ENCODE measurements around the gene ASAP3. TPM values are rescaled to one million over a fixed set of nuclear protein-coding genes. Genes with fewer than 3 reads are reported as not detected.

ASAP3 gene
- total and polyA plus RNA-seq, 4 donors = 8.3 to 25.9 (median 16.7) TPM

DNA sequence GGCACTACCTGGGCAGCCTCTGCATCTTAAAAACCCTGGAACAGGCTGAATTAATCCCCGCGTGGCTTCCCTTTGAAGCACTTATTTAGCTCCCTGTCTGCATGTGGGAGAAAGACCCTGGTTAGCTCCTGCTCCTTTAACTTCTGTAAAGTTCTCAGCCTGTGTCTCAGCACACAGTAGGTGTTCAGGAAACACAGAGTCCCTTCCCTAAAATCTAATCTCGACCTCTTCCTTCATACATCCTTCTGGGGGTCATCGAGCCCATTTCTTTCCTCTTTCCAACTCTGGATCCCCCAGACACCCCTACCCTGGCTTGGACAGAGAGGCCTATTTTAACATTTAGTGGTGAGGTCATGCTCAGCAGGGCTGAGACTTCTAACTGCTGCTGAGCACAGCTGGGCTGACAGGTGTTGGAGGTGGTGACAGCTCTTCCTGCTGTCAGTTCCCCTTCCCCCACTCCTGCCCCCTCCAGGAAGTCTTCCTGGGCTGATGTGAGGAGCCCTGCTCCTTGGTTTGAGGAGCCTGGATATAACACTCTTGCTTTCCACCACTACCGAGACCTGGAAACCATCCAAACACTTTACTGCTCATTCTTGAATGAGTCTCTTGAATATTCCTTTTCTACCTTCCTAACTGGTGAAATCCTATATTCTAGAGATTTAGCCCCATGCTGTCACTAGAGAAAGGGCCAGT lies 41.7 kb upstream of the ASAP3 start:
- 83% methylated on average over 5 of the region's 5 CpGs for WGBS
- H3K4me1 ChIP-seq (ENCODE audit: control insufficient read depth in 4 of 4, insufficient read depth in 4 of 4, low read length in 3 of 4) = peaks cover 5 to 8% (median 6%) of the 10 kb centered on the region in 4 donors
- H3K4me3 ChIP-seq (ENCODE audit: low read depth in 1 of 3, low read length in 3 of 3) = no peak overlapping the region
- H3K9ac ChIP-seq (ENCODE audit: low read depth in 1 of 2, low read length in 2 of 2) = no peak overlapping the region
- H3K36me3 ChIP-seq (ENCODE audit: control insufficient read depth in 4 of 4, insufficient read depth in 3 of 4, low read depth in 1 of 4, low read length in 3 of 4) = no peaks in the 10 kb centered on the region
- H3K9me3 ChIP-seq (ENCODE audit: control insufficient read depth in 4 of 4, low read length in 3 of 4) = no peaks in the 10 kb centered on the region
- no peaks in the 10 kb centered on the region for H3K27me3 ChIP-seq (ENCODE audit: control insufficient read depth in 4 of 4, insufficient read depth in 4 of 4, low read length in 3 of 4)
- H3K27ac ChIP-seq (ENCODE audit: low read depth in 1 of 2, low read length in 2 of 2) = no peak overlapping the region
- no peak for TF ChIP-seq GABPA (IDR thresholded peaks at IDR 0.05 in 1 of 2, conservative IDR thresholded peaks at IDR 0.05 in 1 of 2)
- DNase-seq (ENCODE audit: low spot score) = no peak

DNA sequence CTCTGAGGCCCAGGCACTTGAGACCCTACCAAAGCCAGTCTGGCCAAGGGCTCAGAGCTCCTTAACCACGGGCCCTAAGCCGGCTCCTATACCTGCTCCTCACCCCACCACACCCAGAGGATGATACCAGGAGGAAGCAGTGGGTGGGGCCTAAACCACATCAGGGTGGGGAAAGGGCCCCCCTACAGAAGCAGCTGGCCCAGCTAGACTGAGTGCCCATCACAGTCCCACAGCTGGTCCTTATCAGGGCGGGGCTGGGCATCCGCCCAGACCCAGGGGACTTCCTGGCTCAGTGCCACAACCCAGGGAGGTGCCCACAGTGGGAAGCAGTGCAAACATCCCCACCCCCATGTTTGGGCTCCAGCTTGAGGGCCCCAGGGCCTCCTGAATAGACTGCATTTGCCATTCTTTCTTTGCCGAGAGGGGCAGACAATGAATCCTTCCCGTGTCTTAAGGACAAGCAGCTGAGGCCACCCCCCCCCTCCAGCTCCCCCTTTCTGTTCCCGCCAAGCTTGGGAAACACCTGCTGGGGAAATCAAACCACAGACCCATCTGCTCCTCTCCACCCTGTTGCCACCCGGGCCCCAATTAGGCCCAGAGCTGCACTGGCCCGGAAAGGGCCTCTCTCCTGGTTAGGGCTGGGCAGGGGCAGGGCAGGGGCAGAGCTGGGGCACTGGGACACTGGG lies 40.9 kb upstream of the ASAP3 start:
- TF ChIP-seq, protein P1, sequence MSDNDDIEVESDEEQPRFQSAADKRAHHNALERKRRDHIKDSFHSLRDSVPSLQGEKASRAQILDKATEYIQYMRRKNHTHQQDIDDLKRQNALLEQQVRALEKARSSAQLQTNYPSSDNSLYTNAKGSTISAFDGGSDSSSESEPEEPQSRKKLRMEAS (IDR thresholded peaks at IDR 0.05) = no peak
- TF ChIP-seq, protein P2, sequence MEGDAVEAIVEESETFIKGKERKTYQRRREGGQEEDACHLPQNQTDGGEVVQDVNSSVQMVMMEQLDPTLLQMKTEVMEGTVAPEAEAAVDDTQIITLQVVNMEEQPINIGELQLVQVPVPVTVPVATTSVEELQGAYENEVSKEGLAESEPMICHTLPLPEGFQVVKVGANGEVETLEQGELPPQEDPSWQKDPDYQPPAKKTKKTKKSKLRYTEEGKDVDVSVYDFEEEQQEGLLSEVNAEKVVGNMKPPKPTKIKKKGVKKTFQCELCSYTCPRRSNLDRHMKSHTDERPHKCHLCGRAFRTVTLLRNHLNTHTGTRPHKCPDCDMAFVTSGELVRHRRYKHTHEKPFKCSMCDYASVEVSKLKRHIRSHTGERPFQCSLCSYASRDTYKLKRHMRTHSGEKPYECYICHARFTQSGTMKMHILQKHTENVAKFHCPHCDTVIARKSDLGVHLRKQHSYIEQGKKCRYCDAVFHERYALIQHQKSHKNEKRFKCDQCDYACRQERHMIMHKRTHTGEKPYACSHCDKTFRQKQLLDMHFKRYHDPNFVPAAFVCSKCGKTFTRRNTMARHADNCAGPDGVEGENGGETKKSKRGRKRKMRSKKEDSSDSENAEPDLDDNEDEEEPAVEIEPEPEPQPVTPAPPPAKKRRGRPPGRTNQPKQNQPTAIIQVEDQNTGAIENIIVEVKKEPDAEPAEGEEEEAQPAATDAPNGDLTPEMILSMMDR (IDR thresholded peaks at IDR 0.05; ENCODE audit: low read depth, low read length, missing input control) = no peak
- TF ChIP-seq SP1 (IDR thresholded peaks at IDR 0.05) = no peak
- no peak for TF ChIP-seq TAF1 (conservative IDR thresholded peaks at IDR 0.05)
- TF ChIP-seq, protein P3, sequence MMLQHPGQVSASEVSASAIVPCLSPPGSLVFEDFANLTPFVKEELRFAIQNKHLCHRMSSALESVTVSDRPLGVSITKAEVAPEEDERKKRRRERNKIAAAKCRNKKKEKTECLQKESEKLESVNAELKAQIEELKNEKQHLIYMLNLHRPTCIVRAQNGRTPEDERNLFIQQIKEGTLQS (IDR thresholded peaks at IDR 0.05) = no peak
- TF ChIP-seq, protein P4, sequence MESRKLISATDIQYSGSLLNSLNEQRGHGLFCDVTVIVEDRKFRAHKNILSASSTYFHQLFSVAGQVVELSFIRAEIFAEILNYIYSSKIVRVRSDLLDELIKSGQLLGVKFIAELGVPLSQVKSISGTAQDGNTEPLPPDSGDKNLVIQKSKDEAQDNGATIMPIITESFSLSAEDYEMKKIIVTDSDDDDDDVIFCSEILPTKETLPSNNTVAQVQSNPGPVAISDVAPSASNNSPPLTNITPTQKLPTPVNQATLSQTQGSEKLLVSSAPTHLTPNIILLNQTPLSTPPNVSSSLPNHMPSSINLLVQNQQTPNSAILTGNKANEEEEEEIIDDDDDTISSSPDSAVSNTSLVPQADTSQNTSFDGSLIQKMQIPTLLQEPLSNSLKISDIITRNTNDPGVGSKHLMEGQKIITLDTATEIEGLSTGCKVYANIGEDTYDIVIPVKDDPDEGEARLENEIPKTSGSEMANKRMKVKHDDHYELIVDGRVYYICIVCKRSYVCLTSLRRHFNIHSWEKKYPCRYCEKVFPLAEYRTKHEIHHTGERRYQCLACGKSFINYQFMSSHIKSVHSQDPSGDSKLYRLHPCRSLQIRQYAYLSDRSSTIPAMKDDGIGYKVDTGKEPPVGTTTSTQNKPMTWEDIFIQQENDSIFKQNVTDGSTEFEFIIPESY (IDR thresholded peaks at IDR 0.05) = no peak
- no peak for TF ChIP-seq FOXA1 (IDR thresholded peaks at IDR 0.05)
- no peak for TF ChIP-seq NR2F2 (IDR thresholded peaks at IDR 0.05)
- TF ChIP-seq YY1 (IDR thresholded peaks at IDR 0.05) = no peak
- TF ChIP-seq GABPA (IDR thresholded peaks at IDR 0.05 in 1 of 2, conservative IDR thresholded peaks at IDR 0.05 in 1 of 2) = no peak
- no peak for TF ChIP-seq FOXA2 (IDR thresholded peaks at IDR 0.05)
- no peak for TF ChIP-seq HNF4A (conservative IDR thresholded peaks at IDR 0.05)
- TF ChIP-seq JUND (IDR thresholded peaks at IDR 0.05) = no peak
- TF ChIP-seq EGR1 (IDR thresholded peaks at IDR 0.05; ENCODE audit: low read depth in 2 of 2) = no peak
- no peak for TF ChIP-seq RXRA (IDR thresholded peaks at IDR 0.05)
- TF ChIP-seq, protein P5, sequence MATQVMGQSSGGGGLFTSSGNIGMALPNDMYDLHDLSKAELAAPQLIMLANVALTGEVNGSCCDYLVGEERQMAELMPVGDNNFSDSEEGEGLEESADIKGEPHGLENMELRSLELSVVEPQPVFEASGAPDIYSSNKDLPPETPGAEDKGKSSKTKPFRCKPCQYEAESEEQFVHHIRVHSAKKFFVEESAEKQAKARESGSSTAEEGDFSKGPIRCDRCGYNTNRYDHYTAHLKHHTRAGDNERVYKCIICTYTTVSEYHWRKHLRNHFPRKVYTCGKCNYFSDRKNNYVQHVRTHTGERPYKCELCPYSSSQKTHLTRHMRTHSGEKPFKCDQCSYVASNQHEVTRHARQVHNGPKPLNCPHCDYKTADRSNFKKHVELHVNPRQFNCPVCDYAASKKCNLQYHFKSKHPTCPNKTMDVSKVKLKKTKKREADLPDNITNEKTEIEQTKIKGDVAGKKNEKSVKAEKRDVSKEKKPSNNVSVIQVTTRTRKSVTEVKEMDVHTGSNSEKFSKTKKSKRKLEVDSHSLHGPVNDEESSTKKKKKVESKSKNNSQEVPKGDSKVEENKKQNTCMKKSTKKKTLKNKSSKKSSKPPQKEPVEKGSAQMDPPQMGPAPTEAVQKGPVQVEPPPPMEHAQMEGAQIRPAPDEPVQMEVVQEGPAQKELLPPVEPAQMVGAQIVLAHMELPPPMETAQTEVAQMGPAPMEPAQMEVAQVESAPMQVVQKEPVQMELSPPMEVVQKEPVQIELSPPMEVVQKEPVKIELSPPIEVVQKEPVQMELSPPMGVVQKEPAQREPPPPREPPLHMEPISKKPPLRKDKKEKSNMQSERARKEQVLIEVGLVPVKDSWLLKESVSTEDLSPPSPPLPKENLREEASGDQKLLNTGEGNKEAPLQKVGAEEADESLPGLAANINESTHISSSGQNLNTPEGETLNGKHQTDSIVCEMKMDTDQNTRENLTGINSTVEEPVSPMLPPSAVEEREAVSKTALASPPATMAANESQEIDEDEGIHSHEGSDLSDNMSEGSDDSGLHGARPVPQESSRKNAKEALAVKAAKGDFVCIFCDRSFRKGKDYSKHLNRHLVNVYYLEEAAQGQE (IDR thresholded peaks at IDR 0.05) = no peak
- TF ChIP-seq HNF4G (IDR thresholded peaks at IDR 0.05) = no peak
- no peak for TF ChIP-seq RAD21 (IDR thresholded peaks at IDR 0.05)

More for the DNA sequence above, 40.9 kb upstream of the ASAP3 start:
- Histone ChIP-seq H3K4me3 (ENCODE audit: low read depth in 1 of 3, low read length in 3 of 3) (no peak overlapping the region), H3K4me1 (ENCODE audit: control insufficient read depth in 4 of 4, insufficient read depth in 4 of 4, low read length in 3 of 4) (no peaks in the 10 kb centered on the region), H3K36me3 (ENCODE audit: control insufficient read depth in 4 of 4, insufficient read depth in 3 of 4, low read depth in 1 of 4, low read length in 3 of 4) (no peaks in the 10 kb centered on the region), H3K9me3 (ENCODE audit: control insufficient read depth in 4 of 4, low read length in 3 of 4) (no peaks in the 10 kb centered on the region), H3K27me3 (ENCODE audit: control insufficient read depth in 4 of 4, insufficient read depth in 4 of 4, low read length in 3 of 4) (no peaks in the 10 kb centered on the region), H3K9ac (ENCODE audit: low read depth in 1 of 2, low read length in 2 of 2) (no peak overlapping the region), H3K27ac (ENCODE audit: low read depth in 1 of 2, low read length in 2 of 2) (peak overlapping the region in 1 of 2 donors; percentile 13)
- 63% methylated on average over 9 of the region's 9 CpGs for WGBS
- peak; percentile 96 for DNase-seq (ENCODE audit: low spot score)
